GM12878 (cell line): ENCODE data around the gene PDGFC. TPM values are rescaled to one million over a fixed set of nuclear protein-coding genes. Genes with fewer than 3 reads are reported as not detected.

Source experiments
- ATAC-seq: fragments of 200-7000 bp; cut with Tn5 transposase; 3 replicates; pipeline ENCODE4 v1.9.1; 2020; ENCODE audit warnings: mild to moderate bottlenecking, moderate library complexity
- BruUV-seq: library from RNA; stranded (reverse); fragments of 400-500 nt; replicated peaks from 2 replicates; lab custom pipeline; 2021; lab: Mats Ljungman, UMichigan
- CTCF ChIA-PET: fragments of 300-600 bp; sonication (Branson Sonifier 250); formaldehyde crosslinking; extraction: SDS; loops from one replicate; lab custom pipeline; 2021; ENCODE audit warnings: inconsistent platforms; lab: Yijun Ruan, JAX
- POLR2A ChIA-PET: fragments of 350-600 bp; formaldehyde crosslinking; extraction: SDS; loops from one replicate; lab custom pipeline; 2021; ENCODE audit warnings: inconsistent platforms; lab: Charles Lee
- RAD21 ChIA-PET: fragments of 300-600 bp; sonication (Branson Sonifier 250); formaldehyde crosslinking; loops from one replicate; lab custom pipeline; 2023; ENCODE audit warnings: antibody characterized with exemption; ENCODE audit not compliant: unreplicated experiment; lab: Charles Lee
- SMC1A ChIA-PET: fragments of 300-600 bp; sonication (Branson Sonifier 250); formaldehyde crosslinking; loops from one replicate; lab custom pipeline; 2023; ENCODE audit not compliant: unreplicated experiment, uncharacterized antibody; lab: Charles Lee
- DNase-seq: peaks from one replicate; pipeline ENCODE4 v3.0.0-alpha.2; 2011; ENCODE audit warnings: low read depth, low spot score
- FAIRE-seq: peaks from 3 replicates; lab custom pipeline; 2011; peaks lifted over from hg19 to GRCh38; lab: Jason Lieb, UNC
- H2AFZ ChIP-seq: 2 replicates; pipeline ENCODE4 v1.6.0; 2011; ENCODE audit warnings: low read depth, low read length, control low read depth; ENCODE audit not compliant: control insufficient read depth
- H3K27ac ChIP-seq: 2 replicates; pipeline ENCODE4 v1.5.1; 2011; ENCODE audit warnings: control low read depth; ENCODE audit not compliant: control insufficient read depth, insufficient read depth
- H3K27me3 ChIP-seq, 2 experiments: replicated peaks in 1 of 2; 2 replicates each; pipeline versions ENCODE4 v1.6.0 to v1.6.1; 2011; ENCODE audit warnings: low read length in 1 of 2; ENCODE audit not compliant: control insufficient read depth in 2 of 2, insufficient read depth in 2 of 2
- H3K36me3 ChIP-seq, 2 experiments: 2 replicates each; pipeline ENCODE4 v1.5.1; 2011; ENCODE audit warnings: low read length in 1 of 2; ENCODE audit not compliant: control insufficient read depth in 2 of 2, insufficient read depth in 2 of 2
- H3K4me1 ChIP-seq: 2 replicates; pipeline ENCODE4 v1.6.1; 2011; ENCODE audit warnings: mild to moderate bottlenecking, low read length, moderate library complexity, mixed read lengths; ENCODE audit not compliant: control insufficient read depth, insufficient read depth
- H3K4me2 ChIP-seq: 2 replicates; pipeline ENCODE4 v1.6.0; 2011; ENCODE audit warnings: control low read depth; ENCODE audit not compliant: control insufficient read depth, insufficient read depth
- H3K4me3 ChIP-seq: fragments of 200-600 bp; sonication (generic); 2 replicates; pipeline ENCODE4 v1.5.1; 2016
- H3K79me2 ChIP-seq: 2 replicates; pipeline ENCODE4 v1.6.0; 2011; ENCODE audit warnings: low read length; ENCODE audit not compliant: control insufficient read depth, insufficient read depth
- H3K9ac ChIP-seq: 2 replicates; pipeline ENCODE4 v1.8.0; 2011; ENCODE audit warnings: low read length, control low read depth, mixed read lengths; ENCODE audit not compliant: control insufficient read depth, insufficient read depth
- H3K9me3 ChIP-seq: replicated peaks from 3 replicates; pipeline ENCODE4 v1.5.1; 2011; ENCODE audit warnings: mild to moderate bottlenecking, low read length; ENCODE audit not compliant: control insufficient read depth, insufficient read depth
- H4K20me1 ChIP-seq: 2 replicates; pipeline ENCODE4 v1.6.0; 2011; ENCODE audit not compliant: control insufficient read depth, insufficient read depth
- BMI1 ChIP-seq: fragments of 450-650 bp; IDR thresholded peaks from 2 replicates; pipeline ENCODE4 v1.6.1; 2016; ENCODE audit warnings: mild to moderate bottlenecking, moderate library complexity, borderline replicate concordance
- CREM ChIP-seq: IDR thresholded peaks from 2 replicates; pipeline ENCODE4 v1.6.1; 2014; ENCODE audit warnings: antibody characterized with exemption, low read depth
- GABPA ChIP-seq: IDR thresholded peaks from 2 replicates; pipeline ENCODE4 v1.6.1; 2014; ENCODE audit warnings: antibody characterized with exemption, low read depth, mild to moderate bottlenecking, inconsistent platforms
- JUND ChIP-seq: IDR thresholded peaks from 2 replicates; pipeline ENCODE4 v1.6.1; 2012; ENCODE audit warnings: low read depth, mild to moderate bottlenecking, low read length, improper control_type of control experiment, moderate library complexity
- MXI1 ChIP-seq: fragments of 150-350 bp; IDR thresholded peaks from 2 replicates; pipeline ENCODE4 v1.6.1; 2011; ENCODE audit warnings: low read depth, mild to moderate bottlenecking, inconsistent platforms, low read length, improper control_type of control experiment
- NBN ChIP-seq: fragments of 450-650 bp; IDR thresholded peaks from 2 replicates; pipeline ENCODE4 v1.6.1; 2016
- SMC3 ChIP-seq: IDR thresholded peaks from 2 replicates; pipeline ENCODE4 v1.6.1; 2011; ENCODE audit warnings: low read length, improper control_type of control experiment, borderline replicate concordance
- WGBS: methylation state at CpG from one replicate; pipeline ENCODE4 v1.1.6; 2016; ENCODE audit warnings: low lambda C conversion rate; ENCODE audit not compliant: insufficient replicate concordance, insufficient coverage; ENCODE audit errors: missing lambda C conversion rate; 5-methylcytosine and 5-hydroxymethylcytosine counted together
- in situ Hi-C: fragments of 300-500 bp; cut with MboI; formaldehyde crosslinking; loops from 9 replicates; pipeline ENCODE4 v1.14.3; 2018; ENCODE audit warnings: mixed read lengths
- intact Hi-C: fragments of 100-400 bp; cut with micrococcal nuclease; formaldehyde crosslinking; loops from one replicate; pipeline ENCODE4 v1.14.2; 2022; ENCODE audit not compliant: unreplicated experiment
- polyA plus RNA-seq, 11 experiments: library from polyadenylated mRNA; depleted of rRNA in 4 of 11; unstranded in 6 of 11; stranded (reverse) in 5 of 11; fragments of >200 nt; fragmentation: Nextera tagmentation in 4 of 11; fragmentation: Illumina TruSeq in 1 of 11; extraction: Ambion mirVana in 4 of 11; extraction: Trizol in 1 of 11; gene quantifications; 1 replicate in 1 of 11; 2 replicates in 10 of 11; pipeline versions ENCODE4 v1.2.1 to v1.2.3, GENCODE V29; 2011 to 2016; ENCODE audit warnings: inconsistent platforms in 2 of 11, missing spikeins in 2 of 11, low read depth in 1 of 11
- total RNA-seq, 4 experiments: library from RNA; depleted of rRNA in 3 of 4; stranded (reverse); fragments of >200 nt in 3 of 4; fragmentation: Illumina TruSeq in 1 of 4; extraction: Trizol in 1 of 4; gene quantifications; 2 replicates each; pipeline versions ENCODE4 v1.2.1 to v1.2.3, GENCODE V29; 2013 to 2021
- TF ChIP-seq, protein P1 (sequence below): fragments of 450-650 bp; formaldehyde crosslinking; IDR thresholded peaks from 2 replicates; pipeline ENCODE4 v1.4.0; 2020; ENCODE audit warnings: mild to moderate bottlenecking, moderate library complexity
- TF ChIP-seq, protein P2 (sequence below): fragments of 450-650 bp; IDR thresholded peaks from 2 replicates; pipeline ENCODE4 v1.6.1; 2017; ENCODE audit warnings: mild to moderate bottlenecking, low read depth, inconsistent platforms; ENCODE audit not compliant: poor library complexity, severe bottlenecking

The PDGFC gene
- total and polyA plus RNA-seq, 10 of the 15 experiments (the other 5 are each of a cell fraction or from before 2014, with no cell fraction given), result 0.02 to 0.18 TPM; not detected in 8

DNA sequence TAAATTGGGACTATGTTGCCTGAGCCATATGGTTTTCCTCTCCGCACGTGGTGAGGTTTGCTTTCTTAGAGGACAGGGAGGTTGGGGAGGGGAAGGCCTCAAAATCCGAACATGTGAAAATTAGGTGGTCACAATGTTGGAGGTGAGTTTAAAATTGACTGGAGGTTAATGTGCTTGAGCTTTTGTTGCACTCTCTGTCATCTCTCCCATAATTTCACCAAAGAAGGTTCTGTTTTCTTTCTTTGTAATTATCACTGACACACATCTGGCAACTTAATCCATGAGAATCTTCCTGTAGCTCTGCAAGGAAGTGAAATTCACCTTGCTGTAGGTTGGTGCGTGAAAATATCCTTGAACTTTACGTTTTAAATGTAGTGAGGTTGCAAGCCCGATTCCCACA, 225.5 kb downstream of the PDGFC start (continued):
- TF ChIP-seq BMI1, result no peak
- no peak for TF ChIP-seq SMC3
- TF ChIP-seq NBN, result no peak

GRCh38 chr4:156738766-156739165, 232.8 kb downstream of the PDGFC start:
- TF ChIP-seq, protein P1, sequence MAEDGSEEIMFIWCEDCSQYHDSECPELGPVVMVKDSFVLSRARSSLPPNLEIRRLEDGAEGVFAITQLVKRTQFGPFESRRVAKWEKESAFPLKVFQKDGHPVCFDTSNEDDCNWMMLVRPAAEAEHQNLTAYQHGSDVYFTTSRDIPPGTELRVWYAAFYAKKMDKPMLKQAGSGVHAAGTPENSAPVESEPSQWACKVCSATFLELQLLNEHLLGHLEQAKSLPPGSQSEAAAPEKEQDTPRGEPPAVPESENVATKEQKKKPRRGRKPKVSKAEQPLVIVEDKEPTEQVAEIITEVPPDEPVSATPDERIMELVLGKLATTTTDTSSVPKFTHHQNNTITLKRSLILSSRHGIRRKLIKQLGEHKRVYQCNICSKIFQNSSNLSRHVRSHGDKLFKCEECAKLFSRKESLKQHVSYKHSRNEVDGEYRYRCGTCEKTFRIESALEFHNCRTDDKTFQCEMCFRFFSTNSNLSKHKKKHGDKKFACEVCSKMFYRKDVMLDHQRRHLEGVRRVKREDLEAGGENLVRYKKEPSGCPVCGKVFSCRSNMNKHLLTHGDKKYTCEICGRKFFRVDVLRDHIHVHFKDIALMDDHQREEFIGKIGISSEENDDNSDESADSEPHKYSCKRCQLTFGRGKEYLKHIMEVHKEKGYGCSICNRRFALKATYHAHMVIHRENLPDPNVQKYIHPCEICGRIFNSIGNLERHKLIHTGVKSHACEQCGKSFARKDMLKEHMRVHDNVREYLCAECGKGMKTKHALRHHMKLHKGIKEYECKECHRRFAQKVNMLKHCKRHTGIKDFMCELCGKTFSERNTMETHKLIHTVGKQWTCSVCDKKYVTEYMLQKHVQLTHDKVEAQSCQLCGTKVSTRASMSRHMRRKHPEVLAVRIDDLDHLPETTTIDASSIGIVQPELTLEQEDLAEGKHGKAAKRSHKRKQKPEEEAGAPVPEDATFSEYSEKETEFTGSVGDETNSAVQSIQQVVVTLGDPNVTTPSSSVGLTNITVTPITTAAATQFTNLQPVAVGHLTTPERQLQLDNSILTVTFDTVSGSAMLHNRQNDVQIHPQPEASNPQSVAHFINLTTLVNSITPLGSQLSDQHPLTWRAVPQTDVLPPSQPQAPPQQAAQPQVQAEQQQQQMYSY (CRISPR knock-in tag), result no peak
- TF ChIP-seq JUND (no peak), MXI1 (no peak), GABPA (no peak), CREM (no peak)
- TF ChIP-seq, protein P2, sequence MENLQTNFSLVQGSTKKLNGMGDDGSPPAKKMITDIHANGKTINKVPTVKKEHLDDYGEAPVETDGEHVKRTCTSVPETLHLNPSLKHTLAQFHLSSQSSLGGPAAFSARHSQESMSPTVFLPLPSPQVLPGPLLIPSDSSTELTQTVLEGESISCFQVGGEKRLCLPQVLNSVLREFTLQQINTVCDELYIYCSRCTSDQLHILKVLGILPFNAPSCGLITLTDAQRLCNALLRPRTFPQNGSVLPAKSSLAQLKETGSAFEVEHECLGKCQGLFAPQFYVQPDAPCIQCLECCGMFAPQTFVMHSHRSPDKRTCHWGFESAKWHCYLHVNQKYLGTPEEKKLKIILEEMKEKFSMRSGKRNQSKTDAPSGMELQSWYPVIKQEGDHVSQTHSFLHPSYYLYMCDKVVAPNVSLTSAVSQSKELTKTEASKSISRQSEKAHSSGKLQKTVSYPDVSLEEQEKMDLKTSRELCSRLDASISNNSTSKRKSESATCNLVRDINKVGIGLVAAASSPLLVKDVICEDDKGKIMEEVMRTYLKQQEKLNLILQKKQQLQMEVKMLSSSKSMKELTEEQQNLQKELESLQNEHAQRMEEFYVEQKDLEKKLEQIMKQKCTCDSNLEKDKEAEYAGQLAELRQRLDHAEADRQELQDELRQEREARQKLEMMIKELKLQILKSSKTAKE, result no peak
- TF ChIP-seq, all 136 proteins: peak for 0
- H3K9me3 ChIP-seq, result no peaks in the 10 kb centered on the region
- CTCF ChIA-PET, result interaction anchor here (1.3 kb wide), 1 partner anchor 57 kb away, joined by 3 read pairs; no protein-coding TSS in a partner anchor

More at GRCh38 chr4:156738766-156739165, 232.8 kb downstream of the PDGFC start:
- no peak overlapping the region for H3K27ac ChIP-seq
- DNase-seq, result no peak
- no peak overlapping the region for H3K4me2 ChIP-seq
- H3K4me3 ChIP-seq, result no peak overlapping the region
- H3K27me3 ChIP-seq, result no peaks in the 10 kb centered on the region
- ChIA-PET RAD21 (no interaction called here), POLR2A (no interaction called here), SMC1A (no interaction called here)
- no peaks in the 10 kb centered on the region for H3K36me3 ChIP-seq
- 9% methylated on average over 2 of the region's 2 CpGs for WGBS
- in situ Hi-C loops (no loop called here), intact Hi-C loops (no loop called here)
- no TSS peak for BruUV-seq
- no peak overlapping the region for H2AFZ ChIP-seq
- no peak for ATAC-seq
- no peak for FAIRE-seq
- no peak overlapping the region for H3K9ac ChIP-seq
- H3K79me2 ChIP-seq, result no peaks in the 10 kb centered on the region
- H3K4me1 ChIP-seq, result no peaks in the 10 kb centered on the region
- H4K20me1 ChIP-seq, result no peaks in the 10 kb centered on the region
